Measurements from ENCODE around the gene ACBD6.

Gene ACBD6

DNA sequence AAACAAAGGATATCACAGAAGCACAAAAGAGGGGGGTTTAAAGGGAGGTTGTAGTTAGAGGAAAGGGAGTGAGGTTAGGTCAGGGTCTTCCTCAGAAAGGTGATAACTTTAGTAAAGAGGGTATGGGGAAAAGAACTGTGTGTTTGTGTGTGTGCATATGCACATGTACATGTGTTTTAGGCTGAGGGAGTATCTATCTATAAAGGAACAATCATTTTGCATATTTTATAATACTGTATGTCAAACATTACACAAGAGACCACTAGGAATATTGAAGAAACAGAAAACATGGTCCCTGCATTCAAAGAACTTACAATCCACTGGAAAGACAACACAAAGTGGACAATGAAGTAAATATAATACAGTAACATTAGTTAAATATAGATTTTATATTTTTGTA lies 132.2 kb downstream of the ACBD6 start:
- no peak for DNase-seq (ENCODE audit: low read depth)

DNA sequence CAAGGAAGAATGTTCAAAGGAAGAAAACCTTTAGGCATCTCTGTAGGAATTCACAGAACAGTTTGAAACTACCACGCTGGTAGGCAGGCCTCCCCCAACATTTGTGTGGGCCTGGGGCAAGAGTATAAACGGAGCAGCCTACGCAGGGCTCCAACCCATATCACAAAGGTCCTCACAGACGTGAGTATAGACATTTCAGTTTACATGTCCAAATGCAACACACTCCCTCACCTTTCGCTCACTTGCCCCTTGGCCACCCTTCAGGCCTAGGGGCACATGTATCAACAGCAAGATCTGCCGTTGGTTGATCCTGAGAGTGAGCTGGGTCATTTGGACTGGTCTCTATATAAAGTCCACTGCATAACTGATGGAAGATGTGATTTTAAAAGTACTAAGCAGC lies 133.3 kb downstream of the ACBD6 start:
- no peak for DNase-seq (ENCODE audit: low read depth)

DNA sequence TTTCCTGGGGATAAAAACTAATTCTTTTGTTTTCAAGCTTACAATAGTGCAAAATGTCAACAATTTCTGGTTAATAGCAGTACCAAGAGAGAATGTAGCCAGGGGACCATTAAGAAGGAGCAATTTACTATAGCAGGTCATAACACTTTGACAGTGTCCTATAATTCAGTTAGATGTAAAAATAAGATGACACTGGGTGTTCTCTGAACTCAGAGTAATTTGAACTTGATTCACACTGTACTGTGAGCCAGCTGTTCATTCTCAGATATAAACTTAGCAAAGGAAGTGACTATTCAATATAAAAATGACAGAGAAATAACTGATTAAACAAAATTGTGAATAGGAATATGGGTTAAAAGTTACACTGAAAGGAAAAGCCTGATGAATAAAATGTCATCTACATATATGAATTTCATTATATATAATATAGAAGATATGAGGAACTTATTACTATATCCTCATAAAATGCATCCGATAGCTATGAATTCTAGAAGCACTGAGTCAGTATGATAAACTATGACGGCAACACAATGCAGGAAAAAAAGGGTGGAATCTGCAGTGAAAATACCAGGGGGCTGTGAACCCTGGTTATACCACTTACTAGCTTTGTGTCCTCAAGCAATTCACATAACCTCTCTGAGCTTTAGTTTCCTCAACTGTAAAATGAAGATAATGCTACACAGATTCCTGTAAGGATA lies 135.9 kb downstream of the ACBD6 start:
- no peak for DNase-seq (ENCODE audit: low read depth)

DNA sequence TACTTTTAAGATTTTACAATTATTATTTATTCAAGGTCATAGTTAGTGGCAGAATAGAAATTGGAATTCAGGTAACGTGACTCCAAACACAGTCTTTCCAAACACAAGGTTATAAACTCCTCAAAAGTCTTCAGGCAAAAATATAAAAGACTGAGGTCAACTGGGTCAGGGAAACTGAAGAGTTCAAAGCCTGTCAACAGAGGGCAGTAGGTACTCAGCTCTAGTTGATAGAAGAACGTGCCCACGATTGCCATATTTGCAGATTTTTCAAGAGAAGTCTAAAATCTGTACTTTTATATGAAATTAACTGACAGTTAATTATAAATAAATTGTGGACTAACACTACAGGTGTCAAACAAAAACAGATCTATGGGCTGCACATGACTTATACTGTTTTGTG lies 137.3 kb downstream of the ACBD6 start:
- DNase-seq (ENCODE audit: low read depth): no peak

DNA sequence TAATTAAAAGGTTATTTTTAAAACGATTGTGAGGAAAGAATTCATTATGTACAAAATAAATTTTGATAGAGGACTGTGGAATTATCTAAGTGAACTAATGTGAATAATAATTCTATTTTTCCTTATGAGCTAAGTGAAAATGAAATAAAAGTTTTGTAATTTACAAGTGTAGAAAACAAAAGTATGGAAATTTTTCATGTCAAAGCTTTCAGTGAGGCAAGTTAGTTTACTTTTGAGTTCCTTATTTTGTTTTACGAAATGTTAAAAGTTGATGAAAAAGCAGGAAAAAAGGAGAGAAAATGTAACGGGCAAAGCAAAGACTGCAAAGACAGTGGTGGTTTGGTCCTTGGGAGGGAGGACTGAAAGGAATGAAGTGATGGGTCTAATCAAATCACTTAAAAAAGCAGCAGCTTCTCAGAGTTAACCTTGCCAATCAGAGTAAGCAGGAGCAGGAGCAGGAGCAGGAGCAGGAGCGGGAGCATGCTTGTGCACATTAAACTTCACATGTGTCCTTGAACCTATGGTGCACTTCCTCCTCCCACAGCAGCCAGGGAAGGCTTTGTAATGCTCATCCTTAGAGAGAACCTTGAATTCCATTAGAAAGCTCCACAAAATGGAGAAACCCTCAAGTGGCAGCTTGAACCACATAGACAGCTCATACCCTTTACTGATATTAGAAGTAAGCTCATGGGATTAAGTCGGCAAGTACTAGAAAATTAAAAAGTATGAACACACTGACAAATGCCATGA lies 139.0 kb downstream of the ACBD6 start:
- DNase-seq (ENCODE audit: low read depth): no peak

DNA sequence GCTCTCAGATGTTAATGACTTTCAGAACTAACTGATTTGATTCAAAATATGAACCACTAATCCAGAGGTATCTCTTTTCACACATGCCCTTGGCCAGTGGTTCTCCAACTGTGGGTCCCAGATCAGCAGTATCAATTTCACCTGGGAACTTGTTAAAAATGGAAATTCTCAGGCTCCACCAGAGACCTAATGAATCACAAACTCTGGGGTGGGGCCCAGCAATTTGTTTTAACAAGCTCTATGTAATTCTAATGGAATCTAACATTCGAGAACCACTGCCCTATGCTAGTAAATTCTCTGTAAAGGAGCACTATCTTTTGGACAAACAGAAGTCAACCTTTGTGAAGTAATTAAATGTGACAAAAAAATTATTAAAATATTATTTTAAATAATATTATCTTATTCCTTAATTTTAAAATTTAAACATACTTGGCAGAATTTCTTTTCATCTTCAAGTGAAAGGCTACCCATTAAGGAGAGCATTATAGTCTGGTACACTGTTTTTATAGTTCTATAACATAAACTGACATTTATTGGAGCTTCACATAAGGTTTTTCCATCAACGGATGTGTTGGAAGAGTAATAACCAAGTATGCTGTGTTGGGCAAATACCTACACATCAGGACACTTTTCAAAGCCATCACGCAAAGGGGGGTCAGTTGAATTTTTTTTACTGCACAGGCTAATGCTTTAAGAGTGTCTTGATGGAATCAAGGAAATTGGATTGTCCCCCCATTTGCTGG lies 141.9 kb downstream of the ACBD6 start:
- DNase-seq (ENCODE audit: low read depth): no peak

DNA sequence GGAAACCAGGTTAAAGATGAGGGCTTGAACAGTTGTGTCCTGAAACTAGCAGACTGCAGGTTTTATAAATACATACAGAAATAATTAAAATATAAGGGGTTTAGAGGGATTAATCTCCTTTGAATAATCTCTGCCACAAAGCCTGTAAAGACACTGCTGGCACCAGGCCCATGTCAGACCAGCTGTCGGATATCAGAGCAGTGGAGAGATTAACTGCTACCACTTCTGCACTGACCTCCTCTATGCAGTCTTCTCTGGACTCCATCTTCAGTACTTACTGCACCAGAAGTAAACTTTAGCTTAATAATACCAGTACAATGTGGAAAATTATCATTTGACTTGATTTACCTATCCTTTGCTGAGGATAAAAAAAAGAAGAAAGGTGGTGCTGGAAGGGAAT lies 143.7 kb downstream of the ACBD6 start:
- no peak for DNase-seq (ENCODE audit: low read depth)

DNA sequence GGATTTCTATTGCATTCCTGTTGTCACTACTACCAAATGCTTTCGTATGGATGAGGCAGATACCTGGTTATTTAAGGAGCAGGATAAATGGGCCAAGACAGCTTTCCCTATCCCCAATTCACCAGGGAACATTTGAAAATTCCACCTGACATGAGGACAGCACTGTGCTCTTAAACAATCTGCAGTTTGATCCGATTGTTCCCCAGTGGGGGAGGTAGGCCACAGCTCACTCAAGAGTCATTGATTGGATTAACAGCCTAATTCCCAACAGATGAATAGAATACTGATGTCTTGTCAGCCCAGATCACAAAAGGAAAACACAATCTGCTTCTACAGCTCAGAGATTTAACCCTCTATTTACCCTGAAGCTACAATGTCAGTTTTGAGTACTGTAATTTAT lies 148.4 kb downstream of the ACBD6 start:
- DNase-seq (ENCODE audit: low read depth): no peak

DNA sequence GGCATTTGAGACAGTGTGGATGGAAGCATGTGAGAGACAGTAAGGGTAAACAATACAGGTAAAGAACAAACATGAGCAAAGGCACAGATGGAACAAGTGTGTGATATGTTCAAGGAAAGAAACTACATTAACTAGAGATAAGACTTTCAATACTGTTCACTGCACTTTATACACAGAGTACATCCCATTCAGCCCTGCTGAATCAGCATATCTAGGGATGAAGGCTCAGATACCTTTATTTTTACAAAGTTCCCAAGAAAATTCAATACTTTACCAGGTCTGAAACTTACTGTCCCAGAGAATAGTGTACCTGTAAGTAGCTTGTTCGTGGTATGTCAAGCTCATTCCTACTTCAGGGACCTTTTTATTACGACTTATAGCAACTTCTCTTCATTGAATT lies 149.8 kb downstream of the ACBD6 start:
- no peak for DNase-seq (ENCODE audit: low read depth)

DNA sequence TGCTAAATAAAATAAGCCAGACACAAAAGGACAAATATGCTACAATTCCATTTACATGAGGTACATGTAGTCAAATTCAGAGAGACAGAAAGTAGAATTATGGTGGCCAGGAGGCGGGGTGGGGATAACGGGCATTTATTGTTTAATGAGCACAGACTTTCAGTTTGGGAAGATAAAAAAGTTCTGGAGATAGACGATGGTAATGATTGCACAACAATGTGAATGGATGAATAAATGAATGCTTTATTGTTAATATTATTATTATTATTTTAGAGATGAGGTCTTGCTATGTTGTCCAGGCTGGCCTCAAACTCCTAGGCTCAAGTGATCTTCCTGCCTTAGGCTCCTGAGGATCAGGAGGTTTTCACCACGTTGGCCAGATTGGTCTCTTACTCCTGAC lies 150.4 kb downstream of the ACBD6 start:
- DNase-seq (ENCODE audit: low read depth): no peak

DNA sequence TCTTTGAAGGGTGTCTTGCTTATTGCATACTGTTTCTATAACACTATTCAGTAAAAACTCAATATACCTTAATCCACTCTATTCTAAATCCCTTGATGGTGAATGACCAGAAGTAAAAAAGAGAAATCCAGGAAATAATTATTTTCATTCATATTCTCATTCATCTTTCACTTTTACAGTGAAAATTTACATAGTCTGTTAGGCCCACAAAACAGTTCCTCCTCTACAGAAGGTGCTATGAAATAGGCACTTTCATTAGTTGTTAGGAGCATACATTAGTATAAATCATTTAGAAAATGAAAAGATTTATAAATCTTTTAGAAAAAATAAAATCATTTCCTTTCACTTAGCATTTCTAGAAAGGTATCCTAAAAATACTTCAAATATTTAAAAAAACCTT lies 157.2 kb downstream of the ACBD6 start:
- DNase-seq (ENCODE audit: low read depth): no peak

DNA sequence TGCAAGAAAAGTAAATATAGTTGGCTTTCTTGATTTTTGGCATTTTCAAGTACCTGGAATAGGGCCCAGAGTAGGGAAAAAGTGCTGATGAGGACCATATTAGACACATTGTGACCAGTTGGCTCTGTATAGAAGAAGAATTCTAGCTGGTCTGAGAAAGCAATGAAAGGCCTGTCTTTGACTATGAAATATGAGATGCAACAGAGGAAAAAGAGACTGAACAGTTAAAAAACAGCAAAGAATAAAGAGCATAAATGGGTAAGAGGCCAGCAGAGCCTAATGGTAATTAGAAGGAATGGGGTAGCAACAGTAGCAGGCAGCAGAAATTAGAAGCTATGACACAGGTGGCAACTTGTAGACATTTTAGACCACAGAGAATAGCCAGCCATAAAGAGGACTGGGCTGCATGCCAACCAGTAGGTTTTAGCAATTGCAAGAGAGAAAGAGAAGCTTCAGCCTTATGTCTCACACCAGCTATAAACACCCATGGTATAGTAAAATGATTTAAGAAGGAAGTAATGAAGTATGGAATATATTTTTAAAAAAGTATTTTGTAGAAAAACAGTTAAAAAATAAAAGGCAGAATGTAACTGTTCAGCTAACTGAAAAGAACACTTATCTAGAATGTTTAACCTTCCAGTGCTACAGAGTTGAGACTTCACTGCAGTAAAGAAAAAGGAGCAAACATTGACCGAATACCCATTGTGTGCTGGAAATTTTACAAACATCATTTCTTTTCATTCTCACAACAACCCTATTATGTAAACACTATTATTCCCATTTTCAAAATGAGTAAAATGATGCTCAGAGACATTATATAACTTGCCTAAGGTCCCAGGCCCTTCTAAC lies 158.2 kb downstream of the ACBD6 start:
- no peak for DNase-seq (ENCODE audit: low read depth)

DNA sequence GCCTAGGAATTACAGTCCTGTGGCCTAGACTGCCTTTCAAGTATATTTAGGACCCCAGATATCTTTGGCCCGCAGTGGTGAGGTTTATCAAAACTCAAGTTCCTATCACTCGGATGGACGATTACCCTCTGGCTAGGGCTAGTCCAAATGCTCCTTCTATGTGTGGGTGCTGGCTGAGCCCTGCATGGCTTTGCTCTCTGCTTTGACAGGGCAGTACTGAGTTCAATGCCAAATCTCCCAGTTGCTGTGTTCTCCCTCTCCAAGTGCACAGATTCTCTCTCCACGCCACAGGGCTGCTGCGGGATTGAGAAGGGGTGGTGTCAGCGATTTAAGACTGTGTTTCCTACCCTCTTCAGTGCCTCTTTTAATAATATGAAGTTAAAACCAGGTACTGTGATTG lies 175.3 kb downstream of the ACBD6 start:
- no peak for DNase-seq (ENCODE audit: low read depth)

DNA sequence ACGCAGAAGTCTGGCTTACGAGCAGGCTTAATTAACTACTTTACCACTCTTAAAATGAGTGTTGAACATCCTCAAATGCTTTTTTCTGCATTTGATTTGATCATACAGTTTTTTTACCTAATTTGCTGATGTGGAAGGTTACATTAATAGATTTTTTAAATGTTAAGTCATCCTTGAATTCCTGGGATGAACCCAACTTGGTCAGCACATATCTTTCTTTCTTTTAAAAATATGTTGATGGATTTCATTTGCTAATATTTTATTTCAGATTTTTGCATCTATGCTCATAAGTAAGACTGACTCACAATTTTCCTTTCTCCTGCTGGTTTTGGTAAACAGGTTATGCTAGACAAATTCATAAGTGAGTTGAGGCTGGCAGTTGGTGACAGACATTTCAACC lies 189.5 kb downstream of the ACBD6 start:
- no peak for DNase-seq (ENCODE audit: low read depth)

DNA sequence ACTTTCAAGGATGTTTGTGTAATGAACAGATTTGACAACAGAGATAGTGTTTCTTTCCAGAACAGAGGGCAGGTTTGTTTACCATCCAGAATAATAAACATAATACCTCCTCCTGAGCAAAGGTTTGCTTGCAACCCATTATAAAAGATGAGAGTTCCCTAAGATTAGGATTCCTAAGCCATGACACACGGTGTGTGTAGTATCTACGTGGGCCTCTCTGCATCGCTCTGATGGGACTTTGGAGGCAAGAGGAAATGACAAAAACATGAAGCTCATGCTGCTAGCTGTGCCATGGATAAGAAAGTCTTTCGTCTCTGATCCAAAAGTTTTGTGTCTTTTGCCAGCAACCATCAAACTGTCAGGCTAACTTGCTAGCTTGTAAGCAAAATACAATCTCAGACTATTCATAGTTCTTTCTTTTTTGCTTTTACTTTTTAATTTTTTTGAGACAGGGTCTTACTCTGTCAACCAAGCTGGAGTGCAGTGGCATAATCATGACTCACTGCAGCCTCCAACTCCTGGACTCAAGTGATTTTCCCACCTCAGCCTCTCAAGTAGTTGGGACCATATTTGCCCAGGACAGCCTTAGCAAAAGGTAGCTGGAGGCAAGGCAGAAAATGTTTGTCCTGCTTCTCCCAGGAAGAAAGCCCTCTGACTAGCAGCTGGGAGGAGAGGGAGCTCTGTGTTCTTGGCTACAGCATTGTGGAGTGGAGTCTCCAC lies 191.2 kb downstream of the ACBD6 start:
- no peak for DNase-seq (ENCODE audit: low read depth)

DNA sequence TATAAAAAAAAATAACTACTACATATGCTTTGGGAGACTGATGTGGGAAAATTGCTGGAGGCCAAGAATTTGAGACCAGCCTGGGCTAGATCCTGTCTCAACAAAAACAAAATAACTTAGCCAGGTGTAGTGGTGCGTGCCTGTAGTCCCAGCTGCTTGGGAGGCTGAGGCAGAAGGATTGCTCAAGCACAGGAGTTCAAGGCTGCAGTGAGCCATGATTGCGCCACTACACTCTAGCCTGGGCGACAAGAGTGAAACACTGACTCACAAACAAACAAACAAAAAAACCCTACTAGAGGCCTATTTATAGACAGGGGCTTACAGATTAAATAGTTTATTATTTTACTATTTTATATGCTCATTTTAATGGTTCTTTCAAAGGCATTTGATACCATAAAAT lies 192.3 kb downstream of the ACBD6 start:
- DNase-seq (ENCODE audit: low read depth): no peak

DNA sequence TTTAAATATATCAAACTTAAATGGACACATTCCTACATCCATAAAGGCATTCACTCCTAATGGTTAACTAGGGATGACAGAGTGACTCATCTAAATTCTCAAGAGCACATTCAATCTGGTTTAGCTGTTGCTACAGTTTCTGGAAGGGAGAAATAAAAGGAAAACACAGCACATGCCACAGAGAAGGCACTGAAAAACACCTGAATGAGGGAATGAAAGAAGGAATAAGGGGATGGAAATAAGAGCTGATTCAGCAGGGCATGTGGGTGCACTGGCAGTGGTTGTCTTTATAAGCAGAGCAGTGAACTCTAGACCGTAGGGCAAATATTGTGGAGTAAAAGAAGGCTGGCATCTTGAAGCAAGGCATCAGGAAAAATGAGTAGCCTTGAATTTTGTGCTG lies 193.0 kb downstream of the ACBD6 start:
- DNase-seq (ENCODE audit: low read depth): no peak

DNA sequence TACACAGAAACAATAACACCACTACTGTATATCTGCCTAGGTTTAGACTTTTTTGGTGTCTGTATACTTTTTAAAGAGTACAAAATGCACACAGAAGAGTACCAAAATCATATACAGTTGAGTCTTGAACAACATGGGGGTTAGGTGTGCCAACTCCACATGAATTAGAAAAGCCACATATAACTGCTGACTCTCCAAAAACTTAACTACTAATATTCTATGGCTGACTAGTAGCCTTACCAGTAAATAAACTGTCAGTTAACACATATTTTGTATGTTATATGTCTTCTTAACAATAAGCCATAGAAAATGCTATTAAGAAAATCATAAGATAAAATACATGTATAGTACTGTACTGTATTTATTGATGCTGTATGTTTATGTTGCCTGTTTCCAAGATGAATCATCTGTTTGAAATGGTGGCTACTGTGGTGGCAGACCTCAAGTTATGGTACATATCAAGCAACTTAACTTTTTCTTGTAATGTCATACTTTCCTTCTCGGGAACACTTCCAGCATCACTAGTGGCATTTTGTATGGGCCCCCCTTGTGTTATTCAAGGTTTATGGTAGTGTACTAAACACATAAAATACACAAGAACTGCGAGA lies 201.1 kb downstream of the ACBD6 start:
- no peak for DNase-seq (ENCODE audit: low read depth)

DNA sequence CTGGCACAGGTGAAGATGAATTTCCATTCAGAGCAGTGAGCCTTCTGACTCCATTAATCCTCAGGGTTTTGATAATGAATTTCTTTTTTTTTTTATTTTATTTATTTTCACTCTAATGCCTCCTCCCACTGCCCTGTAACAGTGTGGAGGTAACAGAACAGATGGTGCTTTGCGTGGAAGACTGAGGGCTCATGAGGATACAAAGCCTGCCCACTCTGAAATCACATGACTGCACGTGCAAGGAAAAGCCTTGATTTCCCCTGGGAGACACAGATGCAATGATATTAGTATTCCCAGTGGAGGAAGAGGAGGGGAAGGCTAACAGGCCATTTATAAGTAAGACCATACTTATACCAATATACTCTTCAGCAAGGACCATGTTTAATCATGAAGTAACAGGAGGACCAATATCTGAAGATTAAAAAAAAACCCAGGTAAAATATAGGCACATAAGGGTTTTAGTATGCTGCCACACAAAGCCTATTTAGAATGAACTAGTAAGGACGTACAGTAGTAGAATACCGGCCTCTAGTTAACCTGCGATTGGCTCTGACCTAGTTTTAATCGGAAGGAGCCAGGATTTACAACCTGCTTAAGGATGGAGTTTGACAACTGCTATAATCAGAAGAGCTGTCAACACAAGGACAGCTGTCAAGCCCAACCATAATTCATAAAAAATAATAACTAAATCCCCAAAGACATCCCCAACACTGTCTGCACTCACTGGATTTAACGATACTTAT lies 202.7 kb downstream of the ACBD6 start:
- DNase-seq (ENCODE audit: low read depth): no peak

DNA sequence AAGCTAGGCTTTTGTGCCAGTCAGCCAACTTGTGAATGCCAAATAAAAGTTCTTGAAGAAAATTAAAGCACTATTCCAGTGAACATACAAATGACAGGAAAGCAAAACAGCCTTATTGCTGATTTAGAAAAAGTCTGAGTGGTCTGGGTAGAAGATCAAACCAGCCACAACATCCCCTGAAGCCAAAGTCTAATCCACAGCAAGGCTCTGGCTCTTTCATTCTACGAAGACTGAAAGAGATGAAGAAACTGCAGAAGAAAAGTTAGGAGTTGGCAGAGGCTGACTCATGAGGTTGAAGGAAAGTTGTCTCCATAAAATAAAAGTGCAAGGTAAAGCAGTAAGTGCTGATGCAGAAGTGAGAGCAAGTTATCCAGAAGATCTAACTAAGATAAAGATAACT lies 206.4 kb downstream of the ACBD6 start:
- DNase-seq (ENCODE audit: low read depth): no peak

DNA sequence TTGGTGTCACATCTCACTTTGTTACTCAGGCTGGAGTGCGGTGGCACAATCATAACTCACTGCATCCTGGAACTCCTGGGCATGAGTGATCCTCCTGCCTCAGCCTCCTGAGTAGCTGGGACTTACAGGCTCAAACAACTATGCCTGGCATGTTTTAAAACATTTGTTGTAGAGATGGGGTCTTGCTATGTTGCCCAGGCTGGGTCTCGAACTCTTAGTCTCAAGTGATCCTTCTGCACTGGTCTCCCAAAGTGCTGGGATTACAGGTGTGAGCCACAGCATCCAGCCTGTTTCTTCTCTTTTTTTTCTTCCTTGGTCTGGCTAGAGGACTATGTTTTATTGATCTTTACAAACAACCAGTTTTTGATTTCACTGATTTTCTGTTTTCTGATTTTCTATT lies 207.7 kb downstream of the ACBD6 start:
- DNase-seq (ENCODE audit: low read depth): no peak
